Neural cell (in vitro differentiated cells): ENCODE measurements around the gene EML4.

ENCODE experiments used
- EZH2 ChIP-seq: fragments of 200-600, 300-800 bp; shearing (Covaris generic), sonication (generic); IDR thresholded peaks from 2 replicates; pipeline ENCODE4 v1.6.1; 2014; ENCODE audit warnings: antibody characterized with exemption, low read length, borderline replicate concordance, mild to moderate bottlenecking; ENCODE audit not compliant: insufficient read depth, poor library complexity, severe bottlenecking
- POLR2AphosphoS5 ChIP-seq: IDR thresholded peaks from 2 replicates; pipeline ENCODE4 v1.6.1; 2012

DNA sequence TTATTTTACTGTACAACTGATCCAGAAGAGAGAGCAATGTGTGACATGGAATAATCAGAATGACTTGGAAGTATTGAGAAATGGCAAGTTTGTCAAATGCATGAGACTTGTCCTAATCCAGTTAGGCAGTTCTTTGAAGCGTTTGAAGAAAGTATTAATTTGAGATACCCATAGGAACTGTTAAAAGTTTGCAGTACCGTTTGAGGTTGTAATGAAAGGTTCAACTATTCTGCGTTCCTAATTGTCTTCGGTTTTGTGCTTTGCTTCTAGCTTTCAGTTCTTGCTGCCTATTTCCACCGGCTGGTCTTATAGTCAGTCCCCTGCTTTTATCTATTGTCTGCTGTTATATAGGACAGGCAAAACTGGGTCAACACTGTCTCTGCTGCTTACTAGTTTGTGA, 150.1 kb downstream of the EML4 start:
- TF ChIP-seq POLR2AphosphoS5 = no peak
- no peak for TF ChIP-seq EZH2
